ENCODE data around the gene FBXO46. TPM values are rescaled to one million over a fixed set of nuclear protein-coding genes. Genes with fewer than 3 reads are reported as not detected.

Gene FBXO46, protein sequence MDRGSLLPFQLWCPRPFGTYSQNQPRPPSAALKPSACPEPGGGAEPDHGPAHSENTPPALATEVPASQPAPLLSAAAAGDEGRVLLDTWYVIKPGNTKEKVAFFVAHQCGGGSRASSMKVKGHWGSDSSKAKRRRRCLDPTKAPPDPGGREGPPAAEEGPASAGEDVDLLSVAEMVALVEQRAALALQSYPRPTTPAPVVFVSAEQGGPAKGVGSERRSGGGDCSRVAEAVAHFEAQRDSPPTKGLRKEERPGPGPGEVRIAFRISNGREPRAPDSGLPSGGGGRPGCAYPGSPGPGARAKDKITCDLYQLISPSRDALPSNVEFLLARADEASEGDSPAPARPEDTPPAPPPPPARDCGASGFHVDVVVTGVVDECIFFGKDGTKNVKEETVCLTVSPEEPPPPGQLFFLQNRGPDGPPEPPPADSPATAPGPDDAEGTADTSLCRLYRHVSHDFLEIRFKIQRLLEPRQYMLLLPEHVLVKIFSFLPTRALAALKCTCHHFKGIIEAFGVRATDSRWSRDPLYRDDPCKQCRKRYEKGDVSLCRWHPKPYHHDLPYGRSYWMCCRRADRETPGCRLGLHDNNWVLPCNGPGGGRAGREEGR
- 7.3 TPM for polyA plus RNA-seq (2012; ENCODE audit: missing spikeins)

DNA sequence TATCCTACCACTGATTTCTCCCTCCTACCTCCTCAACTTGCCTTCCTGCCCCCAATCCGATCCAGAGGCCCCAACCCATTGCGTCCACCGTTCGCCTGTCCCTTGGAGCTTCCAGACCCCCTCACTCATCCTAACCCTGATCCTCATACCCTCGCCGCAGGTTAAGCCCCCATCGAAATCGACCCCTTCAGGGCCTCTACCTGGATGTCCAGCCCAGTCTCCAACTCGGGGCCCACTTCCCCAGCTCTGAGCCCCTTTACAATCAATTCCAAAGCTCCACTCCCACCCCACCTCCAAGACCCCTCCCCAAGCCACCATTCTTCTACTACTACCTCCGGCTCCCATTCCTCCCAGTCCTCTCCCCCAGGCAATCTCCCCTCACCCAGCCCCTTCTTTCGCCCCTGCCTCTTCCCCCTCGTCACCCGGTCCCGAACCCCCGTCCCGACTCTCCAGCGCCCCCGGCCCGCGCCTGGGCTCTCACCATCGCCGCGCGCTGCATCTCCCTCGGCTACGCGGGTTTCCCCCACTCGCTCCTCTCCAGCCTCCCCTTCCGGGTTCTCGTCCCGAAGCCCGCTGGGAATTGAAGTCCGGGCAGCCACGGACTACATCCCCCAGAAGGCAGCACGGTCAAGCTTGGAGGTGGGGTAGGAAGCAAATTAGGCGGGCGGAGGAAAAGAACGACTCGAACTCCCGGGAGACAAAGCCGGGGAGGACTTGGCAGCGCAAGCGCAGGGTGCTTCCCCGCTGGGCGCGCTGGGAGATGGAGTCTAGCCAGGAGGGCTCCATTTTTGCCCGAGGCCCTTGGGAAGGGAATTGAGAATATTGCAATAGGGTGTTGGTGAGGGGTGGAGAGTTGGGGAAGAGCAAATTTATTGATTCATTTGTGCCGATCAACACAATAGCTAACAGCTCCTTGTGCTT is at the start of gene FBXO46:
Gene FBXO46 (minus strand): TSS at position 529 of the 921 bp plus-strand sequence. CDS start 17,401 bp downstream, outside the sequence.
- FAIRE-seq = peak; percentile 99
- TF ChIP-seq POLR2A (IDR thresholded peaks at IDR 0.05; ENCODE audit: low read depth, low read length) (peak; percentile 78; the same call in 1 of the 2 replicates), TAF1 (IDR thresholded peaks at IDR 0.05; ENCODE audit: borderline replicate concordance, low read depth, low read length) (peak; percentile 11; the same call in 1 of the 2 replicates), POLR2AphosphoS5 (IDR thresholded peaks at IDR 0.05; ENCODE audit: low read depth, low read length) (no peak)
- DNase-seq (ENCODE audit: insufficient read length) = peak; percentile 96

DNA sequence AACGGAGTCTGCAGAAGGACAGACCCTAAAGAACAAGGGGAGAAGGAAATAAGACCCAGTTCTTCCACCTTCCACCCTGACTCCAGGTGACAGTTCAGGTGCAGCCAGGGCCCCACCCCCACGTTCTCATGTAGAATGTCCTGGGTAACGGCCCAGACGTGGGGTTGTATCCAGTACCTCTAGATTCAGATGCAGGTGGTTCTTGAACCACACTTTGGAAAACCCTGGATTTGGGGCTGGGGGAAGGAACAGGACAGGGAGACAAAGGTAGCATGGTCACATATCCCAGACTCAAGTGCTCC is 49.4 kb upstream of the FBXO46 start:
- TF ChIP-seq TAF1 (IDR thresholded peaks at IDR 0.05; ENCODE audit: borderline replicate concordance, low read depth, low read length) (no peak), POLR2AphosphoS5 (IDR thresholded peaks at IDR 0.05; ENCODE audit: low read depth, low read length) (no peak), POLR2A (IDR thresholded peaks at IDR 0.05; ENCODE audit: low read depth, low read length) (no peak)
- DNase-seq (ENCODE audit: insufficient read length) (no peak), FAIRE-seq (no peak)

DNA sequence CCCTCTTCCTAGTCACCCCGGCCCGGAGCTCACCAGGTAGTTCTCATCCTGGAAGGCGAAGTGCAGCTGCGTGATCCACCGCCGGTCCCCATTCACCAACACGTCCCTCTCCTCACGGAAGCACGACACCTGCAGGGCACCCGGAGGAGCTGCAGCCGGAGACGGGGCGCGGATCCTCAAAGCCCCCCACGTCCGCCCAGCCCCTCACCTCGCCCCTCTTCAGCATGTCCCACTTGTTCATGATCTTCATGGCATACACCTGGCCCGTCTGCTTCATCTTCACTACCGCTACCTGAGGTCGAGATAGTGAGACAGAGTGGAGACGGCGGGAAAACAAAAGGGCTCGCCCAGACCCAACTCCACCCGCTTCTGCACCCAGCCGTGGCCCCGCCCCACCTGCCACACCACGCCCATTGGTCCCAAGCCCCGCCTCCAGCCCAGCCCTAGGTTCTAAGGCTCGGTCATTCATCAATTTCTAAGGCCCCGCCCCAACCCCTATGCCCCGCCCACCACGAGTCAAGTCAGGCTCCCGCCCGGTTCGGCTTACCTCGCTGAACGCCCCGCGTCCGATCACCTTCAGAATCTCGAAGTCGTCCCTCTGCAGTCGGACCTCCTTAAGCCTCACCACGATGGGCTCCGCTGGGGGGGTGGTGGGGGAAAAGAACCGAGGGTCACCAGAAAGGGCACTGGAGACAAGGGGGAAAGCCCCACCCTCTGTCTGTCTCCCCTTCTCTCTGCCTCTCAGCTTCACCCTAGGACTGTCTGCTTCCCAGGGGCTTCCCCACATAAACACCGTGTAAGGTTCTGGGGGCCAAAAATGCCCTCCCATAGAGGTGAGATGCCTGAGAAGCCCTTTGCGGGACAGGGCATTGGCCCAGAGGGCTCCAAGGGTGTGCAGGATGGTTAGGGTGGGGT is 48.8 kb upstream of the FBXO46 start:
- DNase-seq (ENCODE audit: insufficient read length) (peak; percentile 94), FAIRE-seq (peak; percentile 96)
- TF ChIP-seq POLR2AphosphoS5 (IDR thresholded peaks at IDR 0.05; ENCODE audit: low read depth, low read length) (no peak; the same call in 1 of the 2 replicates), TAF1 (IDR thresholded peaks at IDR 0.05; ENCODE audit: borderline replicate concordance, low read depth, low read length) (no peak), POLR2A (IDR thresholded peaks at IDR 0.05; ENCODE audit: low read depth, low read length) (no peak)

DNA sequence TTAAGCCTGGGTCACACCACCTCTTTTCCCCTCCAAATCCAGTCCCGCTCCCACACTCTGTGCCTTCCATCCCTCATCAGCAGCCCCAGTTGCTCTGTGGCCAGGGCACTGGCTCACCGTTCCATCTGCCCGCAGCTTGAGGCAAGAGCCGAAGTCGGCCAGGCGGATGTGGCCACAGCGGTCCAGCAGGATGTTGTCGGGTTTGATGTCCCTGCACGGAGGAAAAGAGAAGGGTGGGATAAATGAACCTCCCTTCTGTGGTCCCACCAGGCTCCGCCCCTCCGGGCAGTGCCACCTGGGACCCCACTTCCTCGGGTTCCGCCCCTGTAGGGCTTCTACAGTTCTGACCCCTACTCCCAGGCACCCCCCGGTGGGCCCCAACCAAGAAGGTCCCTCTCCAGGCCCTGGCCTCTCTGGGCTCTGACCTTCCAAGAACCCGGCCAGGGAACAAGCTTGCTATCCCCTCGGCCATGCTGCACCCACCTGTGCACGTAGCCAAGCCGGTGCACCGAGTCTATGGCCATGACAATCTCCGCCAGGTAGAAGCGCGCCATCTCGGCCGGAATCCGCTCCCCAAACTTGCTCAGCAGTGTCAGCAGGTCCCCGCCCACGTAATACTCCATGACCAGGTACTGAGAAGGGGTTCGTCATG is 47.4 kb upstream of the FBXO46 start:
- TF ChIP-seq POLR2AphosphoS5 (IDR thresholded peaks at IDR 0.05; ENCODE audit: low read depth, low read length) (no peak), POLR2A (IDR thresholded peaks at IDR 0.05; ENCODE audit: low read depth, low read length) (0 out of 2 replicates have a peak, but pooled peaks have one; percentile 20)
- DNase-seq (ENCODE audit: insufficient read length) (no peak), FAIRE-seq (no peak)

DNA sequence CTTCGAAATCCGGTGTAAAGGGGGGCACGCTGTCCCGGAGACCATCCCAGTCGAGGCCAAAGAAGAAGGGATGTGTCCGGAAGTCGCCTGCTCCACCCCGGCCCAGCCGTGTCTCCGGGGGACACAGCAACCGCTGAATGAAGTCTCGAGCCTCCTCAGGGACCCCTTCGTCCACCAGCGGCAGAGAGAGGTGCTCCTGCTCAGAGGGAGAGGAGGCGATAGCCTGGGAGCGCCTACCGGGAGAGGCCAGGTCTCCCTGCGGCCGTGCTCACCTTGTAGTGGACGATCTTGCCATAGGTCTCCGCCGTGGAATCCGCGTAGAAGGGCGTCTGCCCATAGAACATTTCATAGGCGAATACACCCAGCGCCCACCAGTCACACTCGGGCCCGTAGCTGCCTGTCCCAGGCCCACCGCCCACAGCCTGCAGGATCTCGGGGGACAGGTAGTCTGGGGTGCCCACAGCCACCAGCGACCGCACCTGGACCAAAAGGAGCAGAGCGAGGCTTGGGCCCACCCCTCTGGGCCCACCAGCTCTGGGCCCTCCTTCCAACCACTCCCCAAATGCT is 46.8 kb upstream of the FBXO46 start:
- FAIRE-seq (no peak), DNase-seq (ENCODE audit: insufficient read length) (no peak)
- TF ChIP-seq POLR2A (IDR thresholded peaks at IDR 0.05; ENCODE audit: low read depth, low read length) (no peak), TAF1 (IDR thresholded peaks at IDR 0.05; ENCODE audit: borderline replicate concordance, low read depth, low read length) (no peak), POLR2AphosphoS5 (IDR thresholded peaks at IDR 0.05; ENCODE audit: low read depth, low read length) (no peak)

DNA sequence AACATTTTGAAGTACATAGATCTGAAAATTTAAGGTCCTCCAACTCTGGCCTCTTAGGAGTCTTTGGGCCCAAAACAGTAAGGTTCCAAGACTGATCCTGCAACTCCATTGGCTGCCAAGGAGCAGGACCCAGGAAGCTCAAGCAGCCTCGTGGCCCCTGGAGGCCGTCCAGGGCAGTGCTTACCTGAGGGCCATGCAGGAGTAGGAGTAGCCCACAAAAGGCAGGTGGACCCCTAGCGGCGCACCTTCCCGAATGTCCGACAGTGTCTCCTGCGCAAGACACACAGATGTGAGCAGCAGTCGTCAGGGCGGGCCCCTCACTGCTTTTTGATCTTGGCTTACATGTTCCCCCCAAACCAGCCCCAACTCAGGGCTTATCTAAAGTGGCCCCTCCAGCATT is 44.1 kb upstream of the FBXO46 start:
- no peak for FAIRE-seq
- no peak for TF ChIP-seq TAF1 (IDR thresholded peaks at IDR 0.05; ENCODE audit: borderline replicate concordance, low read depth, low read length)
- no peak for TF ChIP-seq POLR2A (IDR thresholded peaks at IDR 0.05; ENCODE audit: low read depth, low read length)
- no peak for TF ChIP-seq POLR2AphosphoS5 (IDR thresholded peaks at IDR 0.05; ENCODE audit: low read depth, low read length)
- no peak for DNase-seq (ENCODE audit: insufficient read length)

DNA sequence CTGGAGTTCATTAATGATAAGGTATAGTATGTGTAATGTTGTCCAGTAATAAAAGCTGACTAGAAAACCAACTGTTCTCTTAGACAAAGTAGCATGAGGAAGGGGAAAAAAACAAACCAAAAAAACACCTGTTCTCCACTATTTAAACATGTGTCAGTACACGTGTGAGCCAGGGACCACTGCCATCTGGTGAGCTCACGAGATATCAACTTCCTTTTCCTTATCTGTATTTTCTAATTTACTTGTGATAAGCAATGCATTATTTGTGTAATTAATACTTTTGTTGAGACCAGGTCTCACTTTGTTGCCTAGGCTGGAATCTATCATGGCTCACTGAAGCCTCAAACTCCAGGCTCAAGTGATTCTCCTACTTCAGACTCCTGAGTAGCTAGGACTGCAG is 42.7 kb upstream of the FBXO46 start:
- FAIRE-seq = no peak
- DNase-seq (ENCODE audit: insufficient read length) = no peak
- TF ChIP-seq POLR2AphosphoS5 (IDR thresholded peaks at IDR 0.05; ENCODE audit: low read depth, low read length) = no peak
- TF ChIP-seq POLR2A (IDR thresholded peaks at IDR 0.05; ENCODE audit: low read depth, low read length) = no peak
- no peak for TF ChIP-seq TAF1 (IDR thresholded peaks at IDR 0.05; ENCODE audit: borderline replicate concordance, low read depth, low read length)

DNA sequence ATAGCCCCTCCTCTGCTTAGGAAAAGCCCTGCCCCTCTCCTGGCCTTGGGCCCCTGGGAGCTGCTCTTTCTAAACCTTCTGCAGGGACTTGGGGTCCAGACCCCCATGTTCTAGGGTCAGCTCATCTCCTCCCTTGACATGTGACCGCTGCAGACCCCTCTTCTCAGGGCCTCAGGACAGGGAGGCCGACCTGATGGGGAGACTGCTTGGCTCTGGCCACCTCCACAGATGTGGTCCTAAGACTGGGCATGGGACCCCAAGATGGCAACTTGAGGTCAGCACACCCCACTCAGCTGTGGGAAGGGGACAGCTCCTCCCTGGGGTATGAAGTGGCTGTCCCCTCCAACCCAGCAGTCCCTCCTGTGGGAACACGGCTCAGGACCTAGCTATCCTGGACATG is 42.2 kb upstream of the FBXO46 start:
- DNase-seq (ENCODE audit: insufficient read length) (no peak), FAIRE-seq (no peak)
- TF ChIP-seq POLR2A (IDR thresholded peaks at IDR 0.05; ENCODE audit: low read depth, low read length) (no peak), TAF1 (IDR thresholded peaks at IDR 0.05; ENCODE audit: borderline replicate concordance, low read depth, low read length) (no peak), POLR2AphosphoS5 (IDR thresholded peaks at IDR 0.05; ENCODE audit: low read depth, low read length) (no peak; the same call in 1 of the 2 replicates)

DNA sequence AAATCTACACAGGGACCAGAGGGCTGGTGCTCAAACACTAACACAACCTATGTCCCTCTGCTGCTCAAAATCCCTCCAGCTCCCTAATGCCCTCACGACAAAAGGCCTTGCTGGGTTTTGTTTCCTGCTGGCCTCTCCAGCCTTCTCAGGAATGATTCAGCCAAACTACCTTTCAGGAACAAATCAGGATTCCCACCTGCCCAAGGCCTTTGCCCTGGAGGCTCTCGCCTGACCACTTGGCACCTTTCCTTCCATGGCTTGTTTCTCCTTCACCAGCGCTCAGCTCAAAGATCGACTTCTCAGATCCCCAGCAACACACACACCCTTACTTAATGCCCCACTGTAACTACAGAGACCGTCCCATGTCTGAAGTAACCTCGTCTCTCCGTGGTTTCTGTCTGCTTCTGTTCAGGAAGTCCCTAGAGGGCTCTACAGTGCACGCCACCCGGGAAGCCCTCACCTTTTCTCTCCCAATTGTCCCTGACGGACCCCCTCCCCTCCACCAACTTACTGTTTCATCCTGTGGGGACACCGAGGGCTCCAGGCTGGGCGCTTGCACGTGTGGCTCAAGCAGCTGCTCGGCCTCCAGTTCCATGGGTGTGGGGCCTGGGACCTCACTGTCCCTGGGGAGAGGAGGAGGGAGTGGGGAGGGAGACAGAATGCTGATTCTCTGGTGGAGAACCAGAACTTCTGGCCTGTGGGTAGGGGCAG is 41.6 kb upstream of the FBXO46 start:
- DNase-seq (ENCODE audit: insufficient read length) (no peak), FAIRE-seq (no peak)
- TF ChIP-seq POLR2A (IDR thresholded peaks at IDR 0.05; ENCODE audit: low read depth, low read length) (no peak), POLR2AphosphoS5 (IDR thresholded peaks at IDR 0.05; ENCODE audit: low read depth, low read length) (no peak), TAF1 (IDR thresholded peaks at IDR 0.05; ENCODE audit: borderline replicate concordance, low read depth, low read length) (no peak)
